HG03342 (cell line): Measurements from ENCODE around the gene CBX6.
"Not testable (repeated sequence)": the region's sequence is repeated elsewhere in the genome, so short reads cannot be mapped to it uniquely, and the experiment has no call there.

Experiments used
- ATAC-seq: cut with Tn5 transposase; IDR thresholded peaks from one replicate; pipeline ENCODE4 v1.9.1; 2021; ENCODE audit warnings: mild to moderate bottlenecking, moderate library complexity; ENCODE audit not compliant: unreplicated experiment

The CBX6 gene

GRCh38 chr22:38861170-38861876, 10.7 kb downstream of the CBX6 start:
- no peak for ATAC-seq

- ATAC-seq = no peak
These were observed 11.5 kb downstream of the CBX6 start for GRCh38 chr22:38860283-38861169.

- ATAC-seq = no peak
These were observed 12.3 kb downstream of the CBX6 start for GRCh38 chr22:38859581-38860282.

GRCh38 chr22:38858492-38858891, 13.5 kb downstream of the CBX6 start:
- ATAC-seq = no peak

GRCh38 chr22:38854476-38854875, 17.5 kb downstream of the CBX6 start:
- ATAC-seq = not testable (repeated sequence)

GRCh38 chr22:38853883-38854282, 18.1 kb downstream of the CBX6 start:
- ATAC-seq = not testable (repeated sequence)

GRCh38 chr22:38853196-38853651, 18.8 kb downstream of the CBX6 start:
- ATAC-seq = no peak

GRCh38 chr22:38852522-38852921, 19.5 kb downstream of the CBX6 start:
- ATAC-seq = no peak

- no peak for ATAC-seq
These were observed 20.8 kb downstream of the CBX6 start for GRCh38 chr22:38850941-38851849.

GRCh38 chr22:38850399-38850798, 21.6 kb downstream of the CBX6 start:
- no peak for ATAC-seq

- ATAC-seq = no peak
These were observed 22.2 kb downstream of the CBX6 start for GRCh38 chr22:38849811-38850210.

- ATAC-seq = no peak
These were observed 25.6 kb downstream of the CBX6 start for GRCh38 chr22:38846412-38846811.

- ATAC-seq = no peak
These were observed 26.8 kb downstream of the CBX6 start for GRCh38 chr22:38845004-38845740.

- no peak for ATAC-seq
These were observed 27.6 kb downstream of the CBX6 start for GRCh38 chr22:38844315-38845003.

- ATAC-seq = no peak
These were observed 28.2 kb downstream of the CBX6 start, which contains the start of gene NPTXR for GRCh38 chr22:38843657-38844314. NPTXR (minus strand) TSS chr22:38844028.

GRCh38 chr22:38843201-38843656, 28.8 kb downstream of the CBX6 start:
- no peak for ATAC-seq

GRCh38 chr22:38842512-38843200, 29.4 kb downstream of the CBX6 start:
- ATAC-seq = no peak

- ATAC-seq = no peak
These were observed 30.4 kb downstream of the CBX6 start for GRCh38 chr22:38841635-38842034.
